HepG2 (cell line): ENCODE data around the gene TRMT1. TPM values are rescaled to one million over a fixed set of nuclear protein-coding genes. Genes with fewer than 3 reads are reported as not detected.

Source experiments
- E2F1 ChIP-seq: sonication (generic); formaldehyde crosslinking; IDR thresholded peaks from 2 replicates; pipeline ENCODE4 v1.5.0; 2020; ENCODE audit warnings: missing genetic modification reagents
- ELF3 ChIP-seq: IDR thresholded peaks from 2 replicates; pipeline ENCODE4 v1.6.1; 2016; ENCODE audit warnings: missing genetic modification reagents, missing compliant biosample characterization
- FOXA3 ChIP-seq: IDR thresholded peaks from 2 replicates; pipeline ENCODE4 v1.6.1; 2016; ENCODE audit warnings: missing genetic modification reagents, missing compliant biosample characterization
- GABPB1 ChIP-seq: IDR thresholded peaks from 2 replicates; pipeline ENCODE4 v1.6.1; 2016; ENCODE audit warnings: mild to moderate bottlenecking, missing genetic modification reagents, moderate library complexity, missing compliant biosample characterization
- MYPOP ChIP-seq: sonication (generic); formaldehyde crosslinking; IDR thresholded peaks from 2 replicates; pipeline ENCODE4 v1.8.1; 2023; ENCODE audit warnings: mild to moderate bottlenecking, moderate library complexity, missing genetic modification reagents
- PAWR ChIP-seq: sonication (generic); formaldehyde crosslinking; IDR thresholded peaks from 2 replicates; pipeline ENCODE4 v1.4.0; 2020; ENCODE audit warnings: missing genetic modification reagents, mild to moderate bottlenecking, borderline replicate concordance
- PITX1 ChIP-seq: sonication (generic); formaldehyde crosslinking; IDR thresholded peaks from 2 replicates; pipeline ENCODE4 v1.5.1; 2020; ENCODE audit warnings: mild to moderate bottlenecking, missing genetic modification reagents
- POLR2G ChIP-seq: fragments of 200-400 bp; formaldehyde crosslinking; IDR thresholded peaks from 2 replicates; pipeline ENCODE4 v1.6.1; 2018; ENCODE audit warnings: mild to moderate bottlenecking, low read depth, low read length, moderate library complexity
- RNF219 ChIP-seq: sonication (generic); formaldehyde crosslinking; IDR thresholded peaks from 2 replicates; pipeline ENCODE4 v1.5.0; 2020; ENCODE audit warnings: mild to moderate bottlenecking, missing genetic modification reagents
- SP1 ChIP-seq, 2 experiments: fragments of 450-650 bp in 1 of 2; sonication (generic) in 1 of 2; formaldehyde crosslinking in 1 of 2; IDR thresholded peaks; 2 replicates each; pipeline versions ENCODE4 v1.4.0 to v1.6.1; 2016 to 2020; ENCODE audit warnings: missing genetic modification reagents in 1 of 2
- SP2 ChIP-seq: sonication (generic); formaldehyde crosslinking; IDR thresholded peaks from 2 replicates; pipeline ENCODE4 v1.5.1; 2020; ENCODE audit warnings: mild to moderate bottlenecking, missing genetic modification reagents
- SRF ChIP-seq: IDR thresholded peaks from 2 replicates; pipeline ENCODE4 v1.6.1; 2011; ENCODE audit warnings: mild to moderate bottlenecking, low read depth, low read length, moderate library complexity
- TCF7L2 ChIP-seq: IDR thresholded peaks from 2 replicates; pipeline ENCODE4 v1.6.1; 2011; ENCODE audit warnings: mild to moderate bottlenecking, low read depth, low read length, moderate library complexity
- ZBTB2 ChIP-seq: sonication (generic); formaldehyde crosslinking; IDR thresholded peaks from 2 replicates; pipeline ENCODE4 v1.8.0; 2022; ENCODE audit warnings: low read depth, missing genetic modification reagents
- ZBTB7B ChIP-seq: sonication (generic); formaldehyde crosslinking; IDR thresholded peaks from 2 replicates; pipeline ENCODE4 v1.4.0; 2020; ENCODE audit warnings: missing genetic modification reagents
- ZNF143 ChIP-seq: sonication (generic); formaldehyde crosslinking; IDR thresholded peaks from 2 replicates; pipeline ENCODE4 v1.4.0; 2020; ENCODE audit warnings: missing genetic modification reagents
- ZNF18 ChIP-seq: sonication (generic); formaldehyde crosslinking; IDR thresholded peaks from 2 replicates; pipeline ENCODE4 v1.8.0; 2022; ENCODE audit warnings: mild to moderate bottlenecking, missing genetic modification reagents; ENCODE audit not compliant: insufficient replicate concordance
- ZNF205 ChIP-seq: IDR thresholded peaks from 2 replicates; pipeline ENCODE4 v1.6.1; 2018; ENCODE audit warnings: missing biosample characterization, missing genetic modification reagents
- ZNF232 ChIP-seq: sonication (generic); formaldehyde crosslinking; IDR thresholded peaks from 2 replicates; pipeline ENCODE4 v1.4.0; 2020; ENCODE audit warnings: missing genetic modification reagents, borderline replicate concordance
- ZNF550 ChIP-seq: sonication (generic); formaldehyde crosslinking; IDR thresholded peaks from 2 replicates; pipeline ENCODE4 v1.4.0; 2020; ENCODE audit warnings: mild to moderate bottlenecking, missing genetic modification reagents, borderline replicate concordance
- ZNF615 ChIP-seq: sonication (generic); formaldehyde crosslinking; IDR thresholded peaks from 2 replicates; pipeline ENCODE4 v1.5.0; 2020; ENCODE audit warnings: mild to moderate bottlenecking, missing genetic modification reagents, borderline replicate concordance
- ZNF7 ChIP-seq: IDR thresholded peaks from 2 replicates; pipeline ENCODE4 v1.6.1; 2016; ENCODE audit warnings: missing biosample characterization, missing genetic modification reagents
- polyA plus RNA-seq, 8 experiments: library from polyadenylated mRNA; depleted of rRNA in 3 of 8; stranded (reverse) in 7 of 8; unstranded in 1 of 8; fragments of >200 nt; fragmentation: Illumina TruSeq in 4 of 8; extraction: Trizol in 4 of 8; gene quantifications; 2 replicates each; pipeline versions ENCODE4 v1.2.1 to v1.2.3, GENCODE V29; 2011 to 2016; ENCODE audit warnings: low read depth in 4 of 8, missing spikeins in 1 of 8, mixed read lengths in 1 of 8; ENCODE audit not compliant: insufficient read depth in 1 of 8
- total RNA-seq, 5 experiments: library from RNA; depleted of rRNA; stranded (reverse); fragments of >200 nt; fragmentation: Illumina TruSeq; extraction: Trizol; gene quantifications; 2 replicates each; pipeline ENCODE4 v1.2.3, GENCODE V29; 2016; ENCODE audit warnings: low read depth in 1 of 5

TRMT1 gene
- total and polyA plus RNA-seq, 2 of the 13 experiments (the other 11 are each of a cell fraction or from before 2014, with no cell fraction given) = 35.5 to 44.1 TPM

GRCh38 chr19:13116282-13117175, at the start of gene TRMT1 (continued):
- TF ChIP-seq ZBTB2 (CRISPR knock-in tag) = no peak; the same call in 1 of the 2 replicates
- no peak for TF ChIP-seq E2F1
- TF ChIP-seq SRF = no peak
- 0 out of 2 replicates have a peak, but pooled peaks have one; percentile 30 for TF ChIP-seq ZNF143 (CRISPR knock-in tag)
- peak; percentile 81 for TF ChIP-seq GABPB1 (CRISPR knock-in tag)
- no peak for TF ChIP-seq PAWR (CRISPR knock-in tag)
- no peak for TF ChIP-seq ZNF7
- no peak for TF ChIP-seq SP2
- no peak for TF ChIP-seq SP1 (IDR thresholded peaks at IDR 0.05)
- TF ChIP-seq SP1 (CRISPR knock-in tag; IDR thresholded peaks at IDR 0.05) = peak; percentile 40; the same call in 1 of the 2 replicates
- TF ChIP-seq ZNF232 (CRISPR knock-in tag) = peak; percentile 83; the same call in 1 of the 2 replicates
- peak; percentile 63 for TF ChIP-seq POLR2G
- TF ChIP-seq MYPOP (CRISPR knock-in tag) = no peak
- no peak for TF ChIP-seq ZNF18 (CRISPR knock-in tag)
- TF ChIP-seq TCF7L2 = no peak
- TF ChIP-seq RNF219 (CRISPR knock-in tag) = no peak
- no peak; the same call in none of the 2 replicates for TF ChIP-seq PITX1 (CRISPR knock-in tag)
- peak; percentile 40; the same call in 1 of the 2 replicates for TF ChIP-seq FOXA3 (CRISPR knock-in tag)
- 0 out of 2 replicates have a peak, but pooled peaks have one; percentile 49 for TF ChIP-seq ZNF205
- TF ChIP-seq ELF3 (CRISPR knock-in tag) = peak; percentile 71
- TF ChIP-seq ZNF550 = peak; percentile 84; the same call in 1 of the 2 replicates
- no peak for TF ChIP-seq ZNF615 (CRISPR knock-in tag)
- TF ChIP-seq ZBTB7B (CRISPR knock-in tag) = peak; percentile 62; the same call in 1 of the 2 replicates
